Body of pancreas (tissue), 4 donors: ENCODE data around the gene SBNO2.

ENCODE experiments used
- POLR2A ChIP-seq, 3 donors: fragments of 450-650 bp; IDR thresholded peaks; one replicate each; pipeline ENCODE4 v1.6.1; 2016; ENCODE audit warnings: antibody characterized with exemption in 3 of 3, mild to moderate bottlenecking in 2 of 3
- TF ChIP-seq, protein P1 (sequence below), 7 experiments: fragments of 450-650 bp in 4 of 7; fragments of 200-600 bp in 3 of 7; sonication (generic) in 3 of 7; IDR thresholded peaks; one replicate each; pipeline ENCODE4 v1.5.1; 2016 to 2019; ENCODE audit warnings: antibody characterized with exemption in 7 of 7

DNA sequence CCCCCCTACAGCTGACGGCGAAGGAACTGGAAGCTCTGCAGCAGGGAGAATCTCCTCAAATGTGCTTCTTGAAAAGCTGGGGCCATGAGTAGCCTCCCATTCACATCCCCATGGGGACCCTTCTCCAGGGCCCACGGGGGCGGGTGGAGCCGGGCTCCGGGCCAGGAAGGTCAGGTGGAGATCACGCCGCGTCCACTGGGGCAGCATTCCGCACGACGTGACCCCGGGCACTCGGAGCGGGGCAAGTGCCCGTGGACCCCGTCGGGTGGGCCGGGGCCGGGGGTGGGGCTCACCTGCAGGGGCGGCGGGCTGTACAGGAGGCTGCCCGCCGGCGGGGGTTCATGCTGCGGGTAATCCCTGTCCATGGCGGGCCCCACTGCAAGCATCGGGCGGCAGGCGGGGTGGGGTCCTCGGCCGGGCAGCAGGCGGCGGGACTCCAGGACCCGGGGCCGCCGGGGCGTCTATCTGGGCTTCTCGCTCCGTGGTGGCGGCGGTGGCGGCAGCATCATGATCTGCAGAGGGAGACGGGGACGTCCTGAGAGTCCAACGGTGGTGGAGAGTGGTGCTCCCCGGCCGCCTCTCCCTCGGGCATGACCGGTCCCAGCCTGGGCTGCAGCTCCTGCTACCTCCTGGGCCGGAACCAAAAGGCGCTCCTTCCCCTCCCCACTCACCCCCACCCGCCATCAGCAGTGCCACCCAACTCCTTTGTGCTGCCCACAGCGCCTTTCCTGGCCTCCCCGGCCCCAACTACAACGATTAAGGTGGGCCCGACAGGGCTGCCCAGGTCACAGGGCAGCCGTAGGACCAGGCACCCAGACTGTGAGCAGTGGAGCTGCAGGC is 20.0 kb downstream of the SBNO2 start:
- TF ChIP-seq, protein P1, sequence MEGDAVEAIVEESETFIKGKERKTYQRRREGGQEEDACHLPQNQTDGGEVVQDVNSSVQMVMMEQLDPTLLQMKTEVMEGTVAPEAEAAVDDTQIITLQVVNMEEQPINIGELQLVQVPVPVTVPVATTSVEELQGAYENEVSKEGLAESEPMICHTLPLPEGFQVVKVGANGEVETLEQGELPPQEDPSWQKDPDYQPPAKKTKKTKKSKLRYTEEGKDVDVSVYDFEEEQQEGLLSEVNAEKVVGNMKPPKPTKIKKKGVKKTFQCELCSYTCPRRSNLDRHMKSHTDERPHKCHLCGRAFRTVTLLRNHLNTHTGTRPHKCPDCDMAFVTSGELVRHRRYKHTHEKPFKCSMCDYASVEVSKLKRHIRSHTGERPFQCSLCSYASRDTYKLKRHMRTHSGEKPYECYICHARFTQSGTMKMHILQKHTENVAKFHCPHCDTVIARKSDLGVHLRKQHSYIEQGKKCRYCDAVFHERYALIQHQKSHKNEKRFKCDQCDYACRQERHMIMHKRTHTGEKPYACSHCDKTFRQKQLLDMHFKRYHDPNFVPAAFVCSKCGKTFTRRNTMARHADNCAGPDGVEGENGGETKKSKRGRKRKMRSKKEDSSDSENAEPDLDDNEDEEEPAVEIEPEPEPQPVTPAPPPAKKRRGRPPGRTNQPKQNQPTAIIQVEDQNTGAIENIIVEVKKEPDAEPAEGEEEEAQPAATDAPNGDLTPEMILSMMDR (IDR thresholded peaks at IDR 0.05) = no peak
- no peak for TF ChIP-seq POLR2A (IDR thresholded peaks at IDR 0.05)
